Upper lobe of right lung (tissue), 1 donor: ENCODE measurements around the gene CHDH. TPM values are rescaled to one million over a fixed set of nuclear protein-coding genes. Genes with fewer than 3 reads are reported as not detected.

Source experiments
- ATAC-seq: fragments of 200-7000 bp; cut with Tn5 transposase; one replicate; pipeline ENCODE4 v1.9.1; 2020; ENCODE audit warnings: mild to moderate bottlenecking, moderate library complexity
- DNase-seq: peaks from one replicate; pipeline ENCODE4 v3.0.0-alpha.2; 2020
- H3K27ac ChIP-seq: fragments of 200-600 bp; one replicate; pipeline ENCODE4 v1.8.0; 2022
- H3K27me3 ChIP-seq: fragments of 200-600 bp; one replicate; pipeline ENCODE4 v1.8.0; 2022; ENCODE audit warnings: mild to moderate bottlenecking
- H3K36me3 ChIP-seq: fragments of 200-600 bp; one replicate; pipeline ENCODE4 v1.8.0; 2022
- H3K4me1 ChIP-seq: fragments of 200-600 bp; one replicate; pipeline ENCODE4 v1.8.0; 2022
- H3K4me3 ChIP-seq: fragments of 200-600 bp; one replicate; pipeline ENCODE4 v1.8.0; 2022; ENCODE audit warnings: mild to moderate bottlenecking
- H3K9me3 ChIP-seq: fragments of 200-600 bp; one replicate; pipeline ENCODE4 v1.8.0; 2022
- CTCF ChIP-seq: fragments of 200-600 bp; IDR thresholded peaks from one replicate; pipeline ENCODE4 v1.8.0; 2022; ENCODE audit warnings: antibody characterized with exemption
- intact Hi-C: fragments of 100-400 bp; cut with DNase I; formaldehyde crosslinking; loops from one replicate; pipeline ENCODE4 v1.11.0; 2022
- total RNA-seq: library from RNA; stranded (reverse); fragmentation: NEBNext Ultra II Directional; extraction: Animal tissue kit (Norgen Biotek cat#: 25700); gene quantifications from one replicate; pipeline ENCODE4 v1.2.1, GENCODE V29; 2021
- donor health status: DM: no; HTN: yes; CAD: no; lungs with severe emphysema.

The CHDH gene
- total RNA-seq, 1 donor from 2014 or later: 10.9 TPM

DNA sequence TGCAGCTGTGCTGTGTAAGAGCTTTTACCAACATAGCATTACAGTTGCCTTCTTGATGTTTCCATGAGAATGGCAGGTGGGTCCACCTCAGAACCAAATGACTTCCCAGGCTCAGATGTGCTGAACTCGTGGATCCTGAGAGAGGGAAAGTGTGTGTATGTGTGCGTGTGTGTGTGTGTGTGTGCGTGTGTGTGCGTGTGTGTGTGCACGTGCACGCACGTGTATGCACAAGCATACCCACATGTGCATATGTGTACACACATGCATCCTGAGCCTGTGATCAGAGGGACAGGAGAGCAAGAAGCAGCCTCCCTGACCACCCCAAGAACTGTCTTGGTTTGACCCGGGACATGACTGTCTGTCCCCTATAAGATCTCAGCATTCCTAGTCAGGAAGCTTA is 48.1 kb downstream of the CHDH start:
- DNase-seq (no peak), ATAC-seq (no peak)
- no peak overlapping the region for H3K4me3 ChIP-seq
- no peaks in the 10 kb centered on the region for H3K9me3 ChIP-seq
- no peak for TF ChIP-seq CTCF
- H3K4me1 ChIP-seq: no peaks in the 10 kb centered on the region
- H3K27ac ChIP-seq: no peak overlapping the region
- H3K36me3 ChIP-seq: no peaks in the 10 kb centered on the region
- H3K27me3 ChIP-seq: no peaks in the 10 kb centered on the region
- intact Hi-C loops: no loop called here

- peak; percentile 65 for DNase-seq
- peak; percentile 62 for ATAC-seq
- no peaks in the 10 kb centered on the region for H3K27me3 ChIP-seq
- H3K27ac ChIP-seq: no peak overlapping the region
- TF ChIP-seq CTCF: no peak
- intact Hi-C loops: no loop called here
- no peaks in the 10 kb centered on the region for H3K36me3 ChIP-seq
- H3K4me1 ChIP-seq: no peaks in the 10 kb centered on the region
- no peak overlapping the region for H3K4me3 ChIP-seq
- H3K9me3 ChIP-seq: no peaks in the 10 kb centered on the region
These were observed 50.2 kb downstream of the CHDH start for GRCh38 chr3:53795789-53796560.

GRCh38 chr3:53795176-53795575 is 51.0 kb downstream of the CHDH start:
- no peak for DNase-seq
- TF ChIP-seq CTCF: no peak
- Histone ChIP-seq H3K27ac (no peak overlapping the region), H3K9me3 (no peaks in the 10 kb centered on the region), H3K36me3 (no peaks in the 10 kb centered on the region), H3K4me1 (no peaks in the 10 kb centered on the region), H3K4me3 (no peak overlapping the region), H3K27me3 (no peaks in the 10 kb centered on the region)
- intact Hi-C loops: no loop called here
- ATAC-seq: no peak

GRCh38 chr3:53794597-53794996 is 51.6 kb downstream of the CHDH start:
- H3K36me3 ChIP-seq: no peaks in the 10 kb centered on the region
- TF ChIP-seq CTCF: no peak
- H3K27me3 ChIP-seq: no peaks in the 10 kb centered on the region
- no peak for DNase-seq
- no peak for ATAC-seq
- H3K9me3 ChIP-seq: no peaks in the 10 kb centered on the region
- H3K27ac ChIP-seq: no peak overlapping the region
- no peak overlapping the region for H3K4me3 ChIP-seq
- intact Hi-C loops: no loop called here
- no peaks in the 10 kb centered on the region for H3K4me1 ChIP-seq

DNA sequence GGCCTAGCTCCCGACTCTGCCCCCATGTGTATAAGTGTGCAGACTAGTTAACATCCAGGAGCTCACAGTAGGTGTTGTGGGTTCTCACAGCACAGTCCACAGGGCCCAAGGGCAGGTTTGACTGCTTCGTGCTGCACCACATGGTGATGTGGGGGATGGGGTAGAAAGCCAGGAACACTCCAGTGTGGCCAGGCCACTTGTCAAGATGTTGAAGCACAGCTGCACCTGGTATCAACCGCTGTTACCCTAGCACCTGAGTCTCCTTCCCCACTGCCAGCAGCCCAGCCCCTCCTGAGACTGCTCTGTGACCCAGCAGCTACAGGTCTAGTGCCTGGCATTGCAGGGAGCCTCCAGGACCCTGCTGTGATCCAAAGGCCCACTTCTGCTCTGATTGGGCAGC is 53.4 kb downstream of the CHDH start:
- Histone ChIP-seq H3K27me3 (no peaks in the 10 kb centered on the region), H3K4me1 (no peaks in the 10 kb centered on the region), H3K36me3 (no peaks in the 10 kb centered on the region), H3K4me3 (no peak overlapping the region), H3K9me3 (no peaks in the 10 kb centered on the region), H3K27ac (no peak overlapping the region)
- intact Hi-C loops: no loop called here
- ATAC-seq (no peak), DNase-seq (no peak)
- no peak for TF ChIP-seq CTCF

- H3K4me1 ChIP-seq: no peaks in the 10 kb centered on the region
- ATAC-seq (no peak), DNase-seq (peak; percentile 51)
- TF ChIP-seq CTCF: no peak
- no peaks in the 10 kb centered on the region for H3K27me3 ChIP-seq
- no peak overlapping the region for H3K27ac ChIP-seq
- no peaks in the 10 kb centered on the region for H3K36me3 ChIP-seq
- H3K9me3 ChIP-seq: no peaks in the 10 kb centered on the region
- intact Hi-C loops: no loop called here
- H3K4me3 ChIP-seq: no peak overlapping the region
These were observed 54.9 kb downstream of the CHDH start for GRCh38 chr3:53791317-53791716.
